Endothelial cell of umbilical vein (primary cell): ENCODE data around the gene SATB2. TPM values are rescaled to one million over a fixed set of nuclear protein-coding genes. Genes with fewer than 3 reads are reported as not detected.

ENCODE experiments used
- BruUV-seq: library from RNA; stranded (reverse); fragments of 400-500 nt; replicated peaks from 2 replicates; lab custom pipeline; 2021; lab: Mats Ljungman, UMichigan
- CTCF ChIA-PET: fragments of 300-600, 350-600 bp; sonication (Branson Sonifier 250); formaldehyde crosslinking; loops from one replicate; lab custom pipeline; 2021; ENCODE audit warnings: antibody characterized with exemption, inconsistent platforms; lab: Charles Lee
- POLR2A ChIA-PET: fragments of 300-600, 350-600 bp; sonication (Branson Sonifier 250); formaldehyde crosslinking; loops from one replicate; lab custom pipeline; 2021; ENCODE audit warnings: antibody characterized with exemption, inconsistent platforms; lab: Charles Lee
- DNase-seq: peaks from one replicate; pipeline ENCODE4 v3.0.0-alpha.2; 2011; ENCODE audit warnings: low read depth, low spot score
- FAIRE-seq: peaks from 2 replicates; lab custom pipeline; 2011; peaks lifted over from hg19 to GRCh38; lab: Jason Lieb, UNC
- H2AFZ ChIP-seq: 2 replicates; pipeline ENCODE4 v1.6.0; 2012; ENCODE audit warnings: low read depth, low read length, control low read depth, inconsistent platforms
- H3K27ac ChIP-seq: 2 replicates; pipeline ENCODE4 v1.5.1; 2011; ENCODE audit warnings: low read depth, mild to moderate bottlenecking, control low read depth, low read length, moderate library complexity; ENCODE audit not compliant: insufficient read depth
- H3K27me3 ChIP-seq, 2 experiments: 2 replicates each; pipeline versions ENCODE4 v1.6.0 to v1.6.1; 2011; ENCODE audit warnings: low read length in 2 of 2, mixed read lengths in 1 of 2; ENCODE audit not compliant: control insufficient read depth in 2 of 2, insufficient read depth in 2 of 2
- H3K36me3 ChIP-seq, 2 experiments: 2 replicates in 1 of 2; 3 replicates in 1 of 2; pipeline ENCODE4 v1.5.1; 2011; ENCODE audit warnings: low read length in 2 of 2, mild to moderate bottlenecking in 1 of 2, moderate library complexity in 1 of 2; ENCODE audit not compliant: control insufficient read depth in 2 of 2, insufficient read depth in 2 of 2; ENCODE audit errors: extremely low read depth in 1 of 2
- H3K4me1 ChIP-seq: 3 replicates; pipeline ENCODE4 v1.5.1; 2011; ENCODE audit warnings: mild to moderate bottlenecking, low read length; ENCODE audit not compliant: control insufficient read depth, insufficient read depth; ENCODE audit errors: extremely low read depth
- H3K4me2 ChIP-seq: 2 replicates; pipeline ENCODE4 v1.6.1; 2011; ENCODE audit warnings: low read length, control low read depth, mixed read lengths; ENCODE audit not compliant: insufficient read depth
- H3K4me3 ChIP-seq, 3 experiments: fragments of 200-600 bp in 1 of 3; sonication (generic), shearing (Covaris generic) in 1 of 3; replicated peaks in 1 of 3; 2 replicates each; pipeline ENCODE4 v1.5.1; 2011 to 2016; ENCODE audit warnings: control low read depth in 3 of 3, low read length in 3 of 3, mild to moderate bottlenecking in 2 of 3, inconsistent platforms in 1 of 3, low read depth in 1 of 3, moderate library complexity in 1 of 3; ENCODE audit not compliant: insufficient read depth in 1 of 3
- H3K79me2 ChIP-seq: 2 replicates; pipeline ENCODE4 v1.6.0; 2012; ENCODE audit warnings: low read length, inconsistent platforms; ENCODE audit not compliant: control insufficient read depth, insufficient read depth
- H3K9ac ChIP-seq: replicated peaks from 2 replicates; pipeline ENCODE3; 2011; ENCODE audit warnings: low read length, control low read depth; ENCODE audit not compliant: insufficient read depth; ENCODE audit errors: extremely low read depth
- H3K9me1 ChIP-seq: replicated peaks from 3 replicates; pipeline ENCODE4 v1.6.0; 2011; ENCODE audit warnings: mild to moderate bottlenecking, low read length; ENCODE audit not compliant: control insufficient read depth, insufficient read depth; ENCODE audit errors: extremely low read depth
- H3K9me3 ChIP-seq: replicated peaks from 2 replicates; pipeline ENCODE4 v1.5.1; 2012; ENCODE audit warnings: low read length, inconsistent platforms; ENCODE audit not compliant: control insufficient read depth, insufficient read depth
- H4K20me1 ChIP-seq: replicated peaks from 2 replicates; pipeline ENCODE3; 2011; ENCODE audit warnings: mild to moderate bottlenecking, low read length; ENCODE audit not compliant: control insufficient read depth, insufficient read depth; ENCODE audit errors: extremely low read depth
- CTCF ChIP-seq, 2 donors: IDR thresholded peaks; 1 replicate in 1 of 2; 2 replicates in 1 of 2; pipeline ENCODE4 v1.5.1; 2011; ENCODE audit warnings: low read length in 2 of 2, mild to moderate bottlenecking in 2 of 2, moderate library complexity in 2 of 2, control low read depth in 1 of 2, inconsistent platforms in 1 of 2, low read depth in 1 of 2; ENCODE audit not compliant: insufficient read depth in 1 of 2; ENCODE audit errors: extremely low read depth in 1 of 2
- EZH2 ChIP-seq: IDR thresholded peaks from 2 replicates; pipeline ENCODE4 v1.6.1; 2012; ENCODE audit warnings: borderline replicate concordance, low read depth, mild to moderate bottlenecking, moderate library complexity, low read length, inconsistent platforms; ENCODE audit not compliant: severe bottlenecking
- FOS ChIP-seq: IDR thresholded peaks from 2 replicates; pipeline ENCODE4 v1.6.1; 2011; ENCODE audit warnings: mild to moderate bottlenecking, low read length, moderate library complexity, borderline replicate concordance; ENCODE audit not compliant: insufficient read depth
- MAX ChIP-seq: IDR thresholded peaks from 2 replicates; pipeline ENCODE4 v1.6.1; 2011; ENCODE audit not compliant: insufficient read depth, insufficient read length
- POLR2A ChIP-seq: IDR thresholded peaks from 2 replicates; pipeline ENCODE4 v1.6.1; 2012; ENCODE audit warnings: low read depth, mild to moderate bottlenecking, control low read depth, low read length
- dilution Hi-C: fragments of 300-500 bp; cut with MboI; formaldehyde crosslinking; loops from one replicate; pipeline ENCODE4 v1.15.0; 2019; ENCODE audit warnings: low sequenced_read_pairs; ENCODE audit not compliant: extremely low pct_ligation_motif_present
- intact Hi-C: fragments of 100-400 bp; cut with micrococcal nuclease; formaldehyde crosslinking; loops from one replicate; pipeline ENCODE4 v1.10.0; 2022
- polyA plus RNA-seq, 4 experiments: library from polyadenylated mRNA; depleted of rRNA in 3 of 4; stranded (reverse) in 3 of 4; unstranded in 1 of 4; fragments of >200 nt; gene quantifications; 2 replicates each; pipeline versions ENCODE4 v1.2.1 to v1.2.3, GENCODE V29; 2011 to 2012; ENCODE audit warnings: missing spikeins in 1 of 4
- total RNA-seq: library from RNA; stranded (reverse); gene quantifications from 2 replicates; pipeline ENCODE4 v1.2.3, GENCODE V29; 2021

SATB2 gene
- total and polyA plus RNA-seq, 2 donors (not counting 3 experiments of a cell fraction or from before 2014, with no cell fraction given) = 0.47 to 1.1 TPM

GRCh38 chr2:199312931-199313330, 144.8 kb downstream of the SATB2 start:
- Histone ChIP-seq H4K20me1 (no peaks in the 10 kb centered on the region), H3K9ac (no peak overlapping the region), H2AFZ (no peak overlapping the region), H3K9me1 (no peaks in the 10 kb centered on the region), H3K4me1 (no peaks in the 10 kb centered on the region), H3K27ac (no peak overlapping the region), H3K79me2 (no peaks in the 10 kb centered on the region), H3K9me3 (no peaks in the 10 kb centered on the region), H3K4me2 (no peak overlapping the region), H3K27me3 (no peaks in the 10 kb centered on the region), H3K4me3 (no peak overlapping the region), H3K36me3 (no peaks in the 10 kb centered on the region)
- dilution Hi-C loops (no loop called here), intact Hi-C loops (no loop called here)
- CTCF ChIA-PET = no interaction called here
- no peak for FAIRE-seq
- no peak for DNase-seq
- BruUV-seq = no TSS peak
- TF ChIP-seq CTCF (IDR thresholded peaks at IDR 0.05; ENCODE audit: extremely low read depth in 1 of 2, insufficient read depth in 1 of 2, low read depth in 1 of 2, low read length in 2 of 2) (no peak), FOS (no peak)
- POLR2A ChIA-PET = no interaction called here

- DNase-seq = no peak
- CTCF ChIA-PET = no interaction called here
- TF ChIP-seq FOS (no peak), CTCF (IDR thresholded peaks at IDR 0.05; ENCODE audit: extremely low read depth in 1 of 2, insufficient read depth in 1 of 2, low read depth in 1 of 2, low read length in 2 of 2) (no peak), EZH2 (no peak), MAX (no peak), POLR2A (no peak)
- Histone ChIP-seq H3K9me1 (no peaks in the 10 kb centered on the region), H3K4me1 (no peaks in the 10 kb centered on the region), H3K79me2 (no peaks in the 10 kb centered on the region), H3K4me2 (no peak overlapping the region), H3K36me3 (no peaks in the 10 kb centered on the region), H3K9me3 (no peaks in the 10 kb centered on the region), H3K4me3 (no peak overlapping the region), H3K27me3 (no peaks in the 10 kb centered on the region), H3K9ac (no peak overlapping the region), H4K20me1 (no peaks in the 10 kb centered on the region), H2AFZ (no peak overlapping the region), H3K27ac (no peak overlapping the region)
- intact Hi-C loops (no loop called here), dilution Hi-C loops (no loop called here)
- POLR2A ChIA-PET = no interaction called here
- no peak for FAIRE-seq
- no TSS peak for BruUV-seq
Observed at GRCh38 chr2:199310771-199311585, 146.8 kb downstream of the SATB2 start.
